ENCODE results near the gene DCP1A. TPM values are rescaled to one million over a fixed set of nuclear protein-coding genes. Genes with fewer than 3 reads are reported as not detected.

DCP1A gene
- total RNA-seq, 4 donors from 2014 or later: 18.6 to 30.4 (median 23.4) TPM

GRCh38 chr3:53259427-53260259 lies 87.7 kb downstream of the DCP1A start:
- TF ChIP-seq, protein P1, sequence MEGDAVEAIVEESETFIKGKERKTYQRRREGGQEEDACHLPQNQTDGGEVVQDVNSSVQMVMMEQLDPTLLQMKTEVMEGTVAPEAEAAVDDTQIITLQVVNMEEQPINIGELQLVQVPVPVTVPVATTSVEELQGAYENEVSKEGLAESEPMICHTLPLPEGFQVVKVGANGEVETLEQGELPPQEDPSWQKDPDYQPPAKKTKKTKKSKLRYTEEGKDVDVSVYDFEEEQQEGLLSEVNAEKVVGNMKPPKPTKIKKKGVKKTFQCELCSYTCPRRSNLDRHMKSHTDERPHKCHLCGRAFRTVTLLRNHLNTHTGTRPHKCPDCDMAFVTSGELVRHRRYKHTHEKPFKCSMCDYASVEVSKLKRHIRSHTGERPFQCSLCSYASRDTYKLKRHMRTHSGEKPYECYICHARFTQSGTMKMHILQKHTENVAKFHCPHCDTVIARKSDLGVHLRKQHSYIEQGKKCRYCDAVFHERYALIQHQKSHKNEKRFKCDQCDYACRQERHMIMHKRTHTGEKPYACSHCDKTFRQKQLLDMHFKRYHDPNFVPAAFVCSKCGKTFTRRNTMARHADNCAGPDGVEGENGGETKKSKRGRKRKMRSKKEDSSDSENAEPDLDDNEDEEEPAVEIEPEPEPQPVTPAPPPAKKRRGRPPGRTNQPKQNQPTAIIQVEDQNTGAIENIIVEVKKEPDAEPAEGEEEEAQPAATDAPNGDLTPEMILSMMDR (IDR thresholded peaks at IDR 0.05): no peak
- no peak for ATAC-seq (ENCODE audit: low FRiP score)
- no peak for DNase-seq (ENCODE audit: low spot score)

DNA sequence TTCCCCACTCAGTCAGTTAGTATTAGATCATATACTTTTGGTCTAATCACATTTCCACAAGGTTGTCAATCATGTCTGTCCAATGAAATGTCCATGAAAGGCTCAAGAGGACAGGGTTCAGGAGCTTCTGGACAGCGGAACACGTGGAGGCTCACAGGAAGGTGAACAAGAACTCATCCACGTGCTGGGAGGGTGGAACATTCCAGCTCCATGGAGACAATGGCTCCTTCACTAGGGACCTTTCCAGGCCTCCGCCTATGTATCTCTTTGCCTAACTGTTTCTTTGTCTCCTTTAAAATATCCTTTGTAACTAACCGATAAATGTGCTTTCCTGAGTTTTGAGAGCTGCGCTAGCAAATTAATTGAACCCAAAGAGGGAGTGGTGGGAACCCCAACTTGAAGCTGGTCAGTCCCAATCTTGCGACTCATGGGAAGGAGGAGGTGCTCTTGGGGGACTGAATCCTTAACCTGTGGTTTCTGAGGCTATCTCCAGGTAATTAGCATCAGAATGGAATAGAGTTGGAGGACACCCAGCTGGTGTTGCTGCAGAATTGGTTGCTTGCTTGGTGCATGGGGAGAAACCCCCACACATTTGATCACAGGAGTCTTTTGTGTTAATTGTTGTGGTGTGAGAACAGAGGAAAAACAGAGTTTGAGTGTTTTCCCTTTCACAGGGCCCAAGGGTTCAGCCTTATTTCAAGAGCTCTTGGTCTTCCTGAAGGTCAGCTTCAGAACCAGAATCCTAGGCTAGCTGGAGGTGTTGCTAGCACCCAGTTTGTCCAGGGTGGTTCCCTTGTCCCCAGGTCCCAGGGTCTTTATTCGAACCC lies 88.5 kb downstream of the DCP1A start:
- no peak for DNase-seq (ENCODE audit: low spot score)

DNA sequence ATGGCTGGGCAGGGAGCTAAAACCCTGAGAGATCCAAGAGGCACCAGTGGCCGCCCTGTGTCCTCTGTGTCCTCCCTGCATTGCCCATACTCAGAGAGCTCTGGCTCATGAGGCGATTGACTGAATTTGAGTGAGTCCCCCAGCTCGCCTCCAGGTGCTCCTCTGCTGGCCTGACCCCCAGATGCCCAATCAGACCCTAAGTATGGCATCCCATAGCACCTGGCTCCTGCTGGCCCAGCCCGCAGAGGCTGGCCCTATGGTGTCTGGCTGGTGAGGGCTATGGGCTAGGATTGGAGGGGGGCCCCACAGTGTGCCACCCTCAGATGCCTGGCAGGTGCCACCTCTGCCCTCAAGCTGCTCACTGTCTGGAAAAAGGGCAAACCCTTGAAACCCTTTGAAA lies 89.9 kb downstream of the DCP1A start:
- ATAC-seq (ENCODE audit: low FRiP score) (no peak), DNase-seq (ENCODE audit: low spot score) (no peak)
- TF ChIP-seq, protein P1 (IDR thresholded peaks at IDR 0.05): no peak

More for the DNA sequence above, 88.5 kb downstream of the DCP1A start:
- TF ChIP-seq, protein P1 (IDR thresholded peaks at IDR 0.05): no peak
- no peak for ATAC-seq (ENCODE audit: low FRiP score)

DNA sequence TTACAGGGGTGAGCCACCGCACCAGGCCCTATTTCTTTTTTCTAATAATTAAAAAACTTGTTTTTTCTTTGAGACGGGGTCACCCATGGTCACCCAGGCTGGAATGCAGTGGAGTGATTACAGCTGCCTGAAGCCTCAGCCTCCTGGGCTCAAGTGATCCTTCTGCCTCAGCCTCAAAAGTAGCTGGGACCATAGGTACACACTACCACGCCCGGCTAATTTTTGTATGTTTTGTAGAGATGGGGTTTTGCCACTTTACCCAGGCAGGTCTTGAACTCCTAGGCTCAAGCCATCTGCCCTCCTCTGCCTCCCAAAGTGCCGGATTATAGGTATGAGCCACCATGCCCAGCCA lies 90.7 kb downstream of the DCP1A start:
- TF ChIP-seq, protein P1 (IDR thresholded peaks at IDR 0.05): no peak
- ATAC-seq (ENCODE audit: low FRiP score): no peak
- DNase-seq (ENCODE audit: low spot score): no peak

DNA sequence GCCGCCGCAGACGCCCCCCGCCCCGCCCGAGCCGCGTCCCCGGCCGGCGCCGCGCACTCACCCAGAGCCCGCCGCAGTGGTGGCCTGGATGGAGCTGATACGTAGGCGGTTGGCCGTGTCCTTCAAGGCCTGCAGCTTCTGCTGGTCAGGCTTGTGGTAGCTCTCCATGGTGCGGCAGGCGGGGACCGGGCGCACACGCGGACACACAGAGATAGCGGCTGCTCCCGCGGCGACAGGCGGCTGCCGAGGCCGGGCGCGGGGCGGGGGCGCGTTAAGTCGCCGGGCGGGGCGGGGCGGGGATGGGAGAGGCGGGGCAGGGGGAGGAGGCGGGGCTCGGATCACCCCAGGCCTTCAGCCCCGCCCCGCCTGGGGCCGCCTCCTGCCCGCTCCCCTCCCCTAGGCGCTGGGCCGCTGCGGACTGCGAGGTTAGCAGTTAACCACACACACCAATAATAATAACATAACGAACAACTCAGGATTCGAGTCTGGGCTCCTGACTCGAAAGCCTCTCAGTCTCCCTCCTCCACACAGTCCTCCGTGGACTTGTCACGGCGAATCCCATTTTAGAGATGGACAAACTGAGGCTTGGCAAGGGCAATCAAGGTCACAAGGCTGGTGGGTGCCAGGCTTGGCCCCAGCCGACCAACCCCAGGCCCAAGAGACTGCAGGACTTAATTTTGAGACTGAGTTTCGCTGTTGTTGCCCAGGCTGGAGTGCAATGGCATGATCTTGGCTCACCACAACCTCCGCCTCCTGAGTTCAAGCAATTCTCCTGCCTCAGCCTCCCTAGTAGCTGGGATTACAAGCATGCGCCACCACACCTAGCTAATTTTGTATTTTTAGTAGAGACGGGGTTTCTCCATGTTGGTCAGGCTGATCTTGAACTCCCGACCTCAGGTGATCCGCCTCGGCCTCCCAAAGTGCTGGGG lies 91.3 kb downstream of the DCP1A start, which contains the start of gene TKT:
TSS of gene TKT (minus strand) at position 248 of the 929 bp plus-strand sequence. CDS start at position 168, 80 bp downstream.
- ATAC-seq (ENCODE audit: low FRiP score) (peak; percentile 80), DNase-seq (ENCODE audit: low spot score) (peak; percentile 69)
- TF ChIP-seq, protein P1 (IDR thresholded peaks at IDR 0.05): no peak

DNA sequence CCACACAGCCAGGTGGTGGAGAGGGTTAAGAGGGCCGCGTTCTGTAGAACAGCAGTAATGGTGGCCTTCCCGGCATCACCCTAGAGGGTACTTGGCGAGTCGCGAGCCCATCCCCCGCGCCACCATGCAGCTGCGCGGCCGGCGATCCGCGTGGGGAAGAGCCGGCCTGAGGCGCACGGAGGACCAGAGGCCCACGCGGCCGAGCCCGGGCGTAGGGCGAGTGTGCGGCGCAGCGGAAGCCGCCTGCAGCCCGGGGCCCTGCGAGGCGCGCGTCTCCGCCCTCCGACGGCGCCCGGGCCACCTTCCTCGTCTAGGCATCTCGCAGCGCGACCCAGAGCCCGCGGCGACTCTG lies 91.9 kb downstream of the DCP1A start:
- ATAC-seq (ENCODE audit: low FRiP score) (peak; percentile 46), DNase-seq (ENCODE audit: low spot score) (no peak)
- TF ChIP-seq, protein P1 (IDR thresholded peaks at IDR 0.05): no peak

Data from omental fat pad (tissue), 4 donors.